Hepatocyte (in vitro differentiated cells): Measurements from ENCODE around the gene TMPRSS2. TPM values are rescaled to one million over a fixed set of nuclear protein-coding genes. Genes with fewer than 3 reads are reported as not detected.

ENCODE experiments used
- DNase-seq: peaks from one replicate; pipeline ENCODE4 v3.0.0-alpha.2; 2016; ENCODE audit warnings: low spot score
- H2AFZ ChIP-seq: fragments of 200-600 bp; sonication (generic); 2 replicates; pipeline ENCODE4 v1.6.0; 2016; ENCODE audit warnings: antibody characterized with exemption, mild to moderate bottlenecking
- H3K27ac ChIP-seq: fragments of 200-600 bp; sonication (generic); 2 replicates; pipeline ENCODE4 v1.5.1; 2016; ENCODE audit warnings: mild to moderate bottlenecking
- H3K27me3 ChIP-seq: fragments of 200-600 bp; sonication (generic); 2 replicates; pipeline ENCODE4 v1.6.1; 2016
- H3K36me3 ChIP-seq: fragments of 200-600 bp; sonication (generic); replicated peaks from 2 replicates; pipeline ENCODE4 v1.5.1; 2016; ENCODE audit warnings: low read depth; ENCODE audit not compliant: insufficient read depth
- H3K4me1 ChIP-seq: fragments of 200-600 bp; sonication (generic); 2 replicates; pipeline ENCODE4 v1.5.1; 2016; ENCODE audit warnings: mild to moderate bottlenecking, moderate library complexity; ENCODE audit not compliant: insufficient read depth
- H3K4me2 ChIP-seq: fragments of 200-600 bp; sonication (generic); 2 replicates; pipeline ENCODE4 v1.6.0; 2016
- H3K4me3 ChIP-seq: fragments of 200-600 bp; sonication (generic); 2 replicates; pipeline ENCODE4 v1.5.1; 2016; ENCODE audit warnings: mild to moderate bottlenecking
- H3K79me2 ChIP-seq: fragments of 200-600 bp; sonication (generic); 2 replicates; pipeline ENCODE4 v1.6.0; 2017; ENCODE audit warnings: mild to moderate bottlenecking
- H3K9me2 ChIP-seq: fragments of 200-600 bp; sonication (generic); replicated peaks from 2 replicates; pipeline ENCODE4 v1.6.0; 2017; ENCODE audit warnings: mild to moderate bottlenecking; ENCODE audit not compliant: insufficient read depth
- H3K9me3 ChIP-seq: fragments of 200-600 bp; sonication (generic); 2 replicates; pipeline ENCODE4 v1.5.1; 2016; ENCODE audit warnings: low read depth, mild to moderate bottlenecking
- H4K20me1 ChIP-seq: fragments of 200-600 bp; sonication (generic); 2 replicates; pipeline ENCODE4 v1.6.0; 2016; ENCODE audit warnings: mild to moderate bottlenecking; ENCODE audit not compliant: insufficient read depth, poor library complexity, severe bottlenecking
- CTCF ChIP-seq: fragments of 200-600 bp; sonication (generic); IDR thresholded peaks from 2 replicates; pipeline ENCODE4 v1.5.1; 2016; ENCODE audit warnings: antibody characterized with exemption, mild to moderate bottlenecking; ENCODE audit not compliant: poor library complexity
- EZH2 ChIP-seq: fragments of 200-600 bp; sonication (generic); IDR thresholded peaks from 2 replicates; pipeline ENCODE4 v1.6.1; 2016; ENCODE audit warnings: antibody characterized with exemption, mild to moderate bottlenecking, borderline replicate concordance
- EZH2phosphoT487 ChIP-seq: fragments of 200-600 bp; sonication (generic); IDR thresholded peaks from one replicate; pipeline ENCODE4 v1.6.1; 2018; ENCODE audit warnings: antibody characterized with exemption, mild to moderate bottlenecking, low read depth, moderate library complexity; ENCODE audit not compliant: unreplicated experiment, severe bottlenecking
- WGBS: methylation state at CpG from one replicate; pipeline ENCODE4 v1.1.6; 2016; ENCODE audit warnings: low lambda C conversion rate; ENCODE audit errors: missing lambda C conversion rate; 5-methylcytosine and 5-hydroxymethylcytosine counted together
- polyA plus RNA-seq: library from polyadenylated mRNA; unstranded; fragments of >200 nt; fragmentation: Nextera tagmentation; extraction: Ambion mirVana; gene quantifications from 2 replicates; pipeline ENCODE4 v1.2.1, GENCODE V29; 2016
- total RNA-seq: library from RNA; depleted of rRNA; stranded (reverse); fragments of >200 nt; gene quantifications from 2 replicates; pipeline ENCODE4 v1.2.3, GENCODE V29; 2014

The TMPRSS2 gene
- total and polyA plus RNA-seq, 2 experiments from 2014 or later = 65.9 to 121 TPM

GRCh38 chr21:41477641-41478318 is 30.2 kb downstream of the TMPRSS2 start:
- H3K9me3 ChIP-seq = no peaks in the 10 kb centered on the region
- H4K20me1 ChIP-seq = peaks cover 4% of the 10 kb centered on the region
- H3K9me2 ChIP-seq = no peaks in the 10 kb centered on the region
- no peak for DNase-seq
- peak overlapping the region; percentile 44 for H3K27ac ChIP-seq
- 37% methylated on average over 15 of the region's 15 CpGs for WGBS
- H3K27me3 ChIP-seq = no peaks in the 10 kb centered on the region
- peaks cover 14% of the 10 kb centered on the region for H3K4me1 ChIP-seq
- H3K79me2 ChIP-seq = peaks cover 3% of the 10 kb centered on the region
- no peak overlapping the region for H3K4me2 ChIP-seq
- no peak overlapping the region for H2AFZ ChIP-seq
- no peak for TF ChIP-seq CTCF
- no peak for TF ChIP-seq EZH2phosphoT487
- no peak for TF ChIP-seq EZH2
- no peaks in the 10 kb centered on the region for H3K36me3 ChIP-seq
- no peak overlapping the region for H3K4me3 ChIP-seq

DNA sequence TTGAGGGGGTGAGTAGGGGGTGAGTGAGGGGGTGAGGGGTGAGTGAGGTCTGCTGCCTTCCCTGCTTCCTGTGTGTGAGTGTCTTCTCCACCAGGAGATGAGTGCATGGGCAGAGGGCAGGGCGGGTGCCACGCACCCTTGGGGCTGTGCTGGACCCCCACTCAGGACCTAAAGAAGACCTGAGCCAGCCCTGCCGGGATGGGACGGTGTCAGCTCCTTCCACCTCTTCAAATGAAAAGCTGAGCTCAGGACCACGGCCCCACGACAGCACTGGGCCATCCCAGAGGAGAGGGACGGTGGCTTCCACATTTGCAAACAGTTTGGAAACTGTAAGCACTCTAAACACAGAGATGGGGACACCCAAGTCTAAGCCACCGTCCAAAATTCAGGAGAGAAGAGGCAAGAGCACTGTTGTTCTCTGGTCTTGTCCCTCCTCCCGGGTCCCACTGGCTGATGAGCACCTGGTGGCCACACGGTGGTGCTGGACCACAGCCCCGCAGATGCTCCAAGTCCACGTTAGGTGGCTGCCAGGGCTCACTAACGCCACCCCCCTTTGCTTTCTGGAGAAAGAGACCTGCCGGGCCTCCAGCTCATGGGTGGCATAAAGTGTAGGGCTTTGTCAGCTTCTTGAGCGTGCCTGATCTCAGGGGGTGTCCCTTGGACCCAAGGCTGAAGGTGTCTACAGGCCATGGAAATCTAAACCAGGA is 32.1 kb downstream of the TMPRSS2 start:
- WGBS = 85% methylated on average over 13 of the region's 15 CpGs
- TF ChIP-seq CTCF (no peak), EZH2phosphoT487 (no peak), EZH2 (no peak)
- Histone ChIP-seq H3K79me2 (no peaks in the 10 kb centered on the region), H3K9me3 (no peaks in the 10 kb centered on the region), H2AFZ (no peak overlapping the region), H4K20me1 (peaks cover 2% of the 10 kb centered on the region), H3K36me3 (no peaks in the 10 kb centered on the region), H3K4me2 (no peak overlapping the region), H3K9me2 (no peaks in the 10 kb centered on the region), H3K4me3 (no peak overlapping the region), H3K27ac (no peak overlapping the region), H3K27me3 (no peaks in the 10 kb centered on the region), H3K4me1 (peaks cover 14% of the 10 kb centered on the region)
- no peak for DNase-seq

DNA sequence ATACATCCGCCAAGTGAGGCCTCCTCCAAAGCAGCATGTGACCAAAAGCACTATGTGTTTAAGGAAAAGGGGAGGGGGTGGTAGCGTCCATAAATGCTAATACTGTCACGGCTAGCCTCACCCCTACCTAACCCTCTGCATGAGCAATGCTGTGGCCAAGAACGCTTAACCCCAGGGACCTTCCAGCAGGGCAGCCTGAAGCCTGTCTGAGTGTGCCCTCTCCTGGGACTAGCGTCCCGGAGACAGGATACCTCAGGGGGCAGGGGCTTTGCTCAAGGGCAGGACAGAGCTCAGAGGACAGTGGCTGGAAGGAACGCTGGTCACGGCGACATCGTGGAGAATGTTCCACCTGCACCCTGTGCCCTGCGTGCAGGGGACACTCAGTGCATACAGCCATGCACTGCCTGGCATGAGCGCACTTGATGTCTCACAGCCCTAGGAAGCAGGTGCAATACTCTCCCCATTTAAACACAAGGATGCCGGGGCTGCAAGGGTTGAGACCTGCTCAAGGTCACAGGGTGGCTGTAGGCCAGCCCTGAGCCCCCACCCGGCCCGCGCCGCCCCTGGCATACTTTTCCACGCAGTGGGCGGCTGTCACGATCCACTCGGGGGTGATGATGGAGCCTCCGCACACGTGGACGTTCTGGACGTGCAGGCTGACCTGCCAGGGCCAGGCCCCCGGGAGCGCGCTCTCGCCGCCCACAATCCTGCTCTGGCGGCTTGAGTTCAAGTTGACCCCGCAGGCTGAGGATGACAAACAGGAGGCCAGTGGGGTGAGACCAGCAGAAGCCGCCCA is 35.0 kb downstream of the TMPRSS2 start:
- Histone ChIP-seq H3K9me2 (no peaks in the 10 kb centered on the region), H3K4me1 (peaks cover 6% of the 10 kb centered on the region), H3K4me3 (no peak overlapping the region), H3K27me3 (no peaks in the 10 kb centered on the region), H4K20me1 (no peaks in the 10 kb centered on the region), H2AFZ (no peak overlapping the region), H3K79me2 (no peaks in the 10 kb centered on the region), H3K36me3 (no peaks in the 10 kb centered on the region), H3K9me3 (no peaks in the 10 kb centered on the region), H3K27ac (no peak overlapping the region), H3K4me2 (no peak overlapping the region)
- 94% methylated on average over 33 of the region's 33 CpGs for WGBS
- TF ChIP-seq CTCF (no peak), EZH2 (no peak), EZH2phosphoT487 (no peak)
- no peak for DNase-seq
